ENCODE data around the gene ZNF844.

ZNF844 gene

DNA sequence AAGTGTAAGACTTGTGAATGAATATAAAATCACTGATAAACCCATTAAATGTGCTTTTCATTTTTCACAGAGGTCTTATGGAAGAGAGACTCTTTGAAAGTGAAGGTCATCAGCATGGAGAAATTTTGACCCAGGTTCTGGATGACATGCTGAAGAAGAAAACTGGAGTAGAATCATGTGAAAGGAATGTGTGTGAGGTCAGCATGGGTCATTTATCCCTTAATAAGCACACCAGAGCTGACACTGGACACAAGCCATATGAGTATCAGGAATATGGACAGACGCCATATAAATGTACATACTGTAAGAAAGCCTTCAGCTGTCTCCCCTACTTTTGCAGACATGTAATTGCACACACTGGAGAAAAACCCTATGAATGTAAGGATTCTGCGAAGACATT, 46.6 kb downstream of the ZNF844 start:
- Histone ChIP-seq H3K9me3 (ENCODE audit: low read length) (peaks cover 68% of the 10 kb centered on the region), H2AFZ (ENCODE audit: low read depth, low read length) (no peak overlapping the region), H3K36me3 (ENCODE audit: insufficient read depth, low read length) (peaks cover 71% of the 10 kb centered on the region), H3K4me1 (ENCODE audit: insufficient read depth, low read length) (no peaks in the 10 kb centered on the region), H3K27me3 (ENCODE audit: insufficient read depth, low read length) (no peaks in the 10 kb centered on the region), H3K4me3 (ENCODE audit: low read length) (no peak overlapping the region)

DNA sequence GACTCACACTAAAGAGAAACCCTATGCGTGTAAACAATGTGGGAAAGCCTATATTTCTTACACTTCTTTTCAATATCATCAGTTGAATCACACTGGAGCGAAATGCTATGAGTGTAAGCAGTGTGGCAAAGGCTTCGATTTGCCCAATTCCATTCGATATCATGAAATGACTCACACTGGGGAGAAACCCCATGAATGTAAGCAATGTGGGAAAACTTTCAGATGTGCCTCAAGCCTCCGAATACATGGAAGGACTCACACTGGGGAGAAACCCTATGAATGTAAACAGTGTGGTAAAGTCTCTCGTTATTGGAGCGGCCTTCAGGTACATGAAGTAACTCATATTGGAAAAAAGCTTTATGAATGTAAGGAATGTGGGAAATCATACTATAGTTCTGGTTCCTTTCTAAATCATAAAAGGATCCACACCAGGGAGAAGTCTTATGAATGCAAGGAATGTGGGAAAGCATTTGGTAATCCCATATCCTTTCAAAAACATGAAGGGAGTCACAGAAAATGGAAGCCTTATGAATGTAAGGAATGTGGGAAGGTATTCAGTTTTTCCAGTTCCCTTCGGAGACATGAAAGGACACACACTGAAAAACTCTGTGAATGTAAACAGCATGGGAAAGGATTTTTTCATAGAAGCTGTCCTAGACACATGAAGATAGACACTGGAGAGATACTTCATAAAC, 47.6 kb downstream of the ZNF844 start:
- H3K27me3 ChIP-seq (ENCODE audit: insufficient read depth, low read length) = no peaks in the 10 kb centered on the region
- H2AFZ ChIP-seq (ENCODE audit: low read depth, low read length) = no peak overlapping the region
- peaks cover 71% of the 10 kb centered on the region for H3K36me3 ChIP-seq (ENCODE audit: insufficient read depth, low read length)
- H3K9me3 ChIP-seq (ENCODE audit: low read length) = peaks cover 66% of the 10 kb centered on the region
- no peak overlapping the region for H3K4me3 ChIP-seq (ENCODE audit: low read length)
- H3K4me1 ChIP-seq (ENCODE audit: insufficient read depth, low read length) = no peaks in the 10 kb centered on the region

DNA sequence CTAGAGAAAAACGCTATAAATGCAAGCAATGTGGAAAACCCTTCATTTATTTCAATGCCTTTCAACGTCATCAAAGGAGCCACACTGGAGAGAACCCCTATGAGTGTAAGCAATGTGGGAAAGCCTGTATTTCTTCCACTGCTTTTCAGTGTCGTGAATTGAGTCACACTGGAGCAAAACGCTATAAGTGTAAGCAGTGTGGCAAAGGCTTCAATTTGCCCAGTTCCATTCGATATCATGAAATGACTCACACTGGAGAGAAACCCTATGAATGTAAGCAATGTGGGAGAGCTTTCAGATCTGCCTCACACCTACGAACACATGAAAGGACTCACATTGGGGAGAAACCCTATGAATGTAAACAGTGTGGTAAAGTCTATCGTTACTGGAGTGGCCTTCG, 48.2 kb downstream of the ZNF844 start:
- Histone ChIP-seq H3K27me3 (ENCODE audit: insufficient read depth, low read length) (no peaks in the 10 kb centered on the region), H3K4me1 (ENCODE audit: insufficient read depth, low read length) (no peaks in the 10 kb centered on the region), H2AFZ (ENCODE audit: low read depth, low read length) (no peak overlapping the region), H3K9me3 (ENCODE audit: low read length) (peaks cover 70% of the 10 kb centered on the region), H3K4me3 (ENCODE audit: low read length) (no peak overlapping the region), H3K36me3 (ENCODE audit: insufficient read depth, low read length) (peaks cover 75% of the 10 kb centered on the region)

DNA sequence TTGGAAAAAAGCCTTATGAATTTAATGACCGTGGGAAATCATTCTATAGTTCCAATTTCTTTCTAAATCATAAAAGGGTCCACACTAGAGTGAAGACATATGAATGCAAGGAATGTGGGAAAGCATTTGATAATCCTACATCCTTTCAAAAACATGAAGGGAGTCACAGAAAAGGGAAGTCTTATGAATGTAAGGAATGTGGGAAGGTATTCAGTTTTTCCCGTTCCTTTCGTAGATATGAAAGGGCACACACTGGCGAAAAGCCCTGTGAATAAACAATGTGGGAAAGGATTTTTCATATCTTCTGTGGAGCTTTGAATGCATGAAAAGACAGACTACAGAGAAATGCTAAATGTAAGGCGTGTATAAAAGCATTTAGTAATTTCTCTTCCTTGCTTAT, 48.6 kb downstream of the ZNF844 start:
- H2AFZ ChIP-seq (ENCODE audit: low read depth, low read length) = no peak overlapping the region
- peaks cover 75% of the 10 kb centered on the region for H3K36me3 ChIP-seq (ENCODE audit: insufficient read depth, low read length)
- no peaks in the 10 kb centered on the region for H3K4me1 ChIP-seq (ENCODE audit: insufficient read depth, low read length)
- peaks cover 70% of the 10 kb centered on the region for H3K9me3 ChIP-seq (ENCODE audit: low read length)
- no peaks in the 10 kb centered on the region for H3K27me3 ChIP-seq (ENCODE audit: insufficient read depth, low read length)
- no peak overlapping the region for H3K4me3 ChIP-seq (ENCODE audit: low read length)

DNA sequence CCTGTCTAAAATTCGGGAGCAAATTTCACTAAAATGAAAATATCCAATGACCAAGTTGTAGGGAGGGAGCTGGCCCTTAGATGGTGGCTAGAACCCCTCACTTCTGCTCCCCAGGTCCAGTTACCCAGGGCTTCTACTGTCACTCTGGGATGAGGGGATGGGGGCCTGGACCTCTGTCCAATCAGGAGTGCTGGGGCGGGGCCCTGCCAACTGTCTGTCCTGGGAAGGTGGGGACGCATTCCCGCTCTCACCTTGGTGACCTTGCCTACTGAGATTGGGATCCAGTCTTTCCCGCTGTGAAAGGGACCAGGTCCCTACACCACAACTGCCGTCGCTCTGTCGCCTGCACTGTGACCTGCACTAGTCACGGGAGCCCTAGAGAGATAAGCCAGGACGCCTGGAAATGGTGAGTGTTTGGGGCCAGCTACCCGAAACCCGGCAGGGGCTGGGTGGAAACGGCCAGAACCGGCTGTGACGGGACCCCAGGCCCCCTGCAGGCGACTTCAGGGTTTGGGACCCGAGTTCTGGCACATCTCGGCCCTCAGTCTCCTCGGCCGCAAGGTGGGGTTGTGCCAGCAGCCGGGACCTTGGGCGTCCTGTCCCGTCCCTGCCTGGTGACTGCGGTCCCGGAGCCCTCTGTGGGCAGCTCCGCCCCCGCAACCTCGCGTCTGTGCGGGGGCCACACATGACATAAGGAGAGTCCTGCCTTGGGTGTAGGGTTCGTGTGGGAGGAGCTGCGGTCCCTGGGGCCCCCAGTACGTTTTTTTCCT, 52.9 kb downstream of the ZNF844 start:
- peaks cover 42% of the 10 kb centered on the region for H3K36me3 ChIP-seq (ENCODE audit: insufficient read depth, low read length)
- H3K27me3 ChIP-seq (ENCODE audit: insufficient read depth, low read length) = no peaks in the 10 kb centered on the region
- H3K4me3 ChIP-seq (ENCODE audit: low read length) = no peak overlapping the region
- H3K4me1 ChIP-seq (ENCODE audit: insufficient read depth, low read length) = no peaks in the 10 kb centered on the region
- H2AFZ ChIP-seq (ENCODE audit: low read depth, low read length) = no peak overlapping the region
- H3K9me3 ChIP-seq (ENCODE audit: low read length) = peaks cover 40% of the 10 kb centered on the region

DNA sequence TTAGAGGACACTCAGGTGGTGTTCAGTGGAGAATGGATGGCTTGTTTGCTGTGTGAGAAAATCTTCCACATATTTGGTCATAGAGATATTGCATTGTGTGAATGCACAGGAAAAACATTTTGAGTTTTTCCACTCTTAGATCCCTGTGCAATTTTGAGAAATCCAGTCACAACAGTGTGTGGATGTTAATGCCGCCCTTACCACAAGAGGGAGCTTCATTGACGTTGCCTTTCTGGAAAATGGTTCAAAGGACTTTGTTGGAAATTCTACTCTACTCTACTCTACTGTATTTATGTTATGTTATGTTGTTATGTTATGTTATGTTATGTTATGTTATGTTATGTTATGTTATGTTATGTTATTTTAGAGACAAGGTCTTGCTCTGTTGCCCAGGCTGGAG, 62.2 kb downstream of the ZNF844 start:
- H3K9me3 ChIP-seq (ENCODE audit: low read length) = peaks cover 12% of the 10 kb centered on the region
- no peaks in the 10 kb centered on the region for H3K4me1 ChIP-seq (ENCODE audit: insufficient read depth, low read length)
- peaks cover 13% of the 10 kb centered on the region for H3K36me3 ChIP-seq (ENCODE audit: insufficient read depth, low read length)
- no peaks in the 10 kb centered on the region for H3K27me3 ChIP-seq (ENCODE audit: insufficient read depth, low read length)
- H3K4me3 ChIP-seq (ENCODE audit: low read length) = no peak overlapping the region
- no peak overlapping the region for H2AFZ ChIP-seq (ENCODE audit: low read depth, low read length)

Measured in neuron (in vitro differentiated cells).